ENCODE data around the gene TOMM20. TPM values are rescaled to one million over a fixed set of nuclear protein-coding genes. Genes with fewer than 3 reads are reported as not detected.
A peak's percentile ranks its signal among the peaks of the same experiment; 100 is the strongest.
"Not testable (repeated sequence)": the region's sequence is repeated elsewhere in the genome, so short reads cannot be mapped to it uniquely, and the experiment has no call there.

Gene TOMM20
- total RNA-seq, 1 donor from 2014 or later, result 97.5 TPM

DNA sequence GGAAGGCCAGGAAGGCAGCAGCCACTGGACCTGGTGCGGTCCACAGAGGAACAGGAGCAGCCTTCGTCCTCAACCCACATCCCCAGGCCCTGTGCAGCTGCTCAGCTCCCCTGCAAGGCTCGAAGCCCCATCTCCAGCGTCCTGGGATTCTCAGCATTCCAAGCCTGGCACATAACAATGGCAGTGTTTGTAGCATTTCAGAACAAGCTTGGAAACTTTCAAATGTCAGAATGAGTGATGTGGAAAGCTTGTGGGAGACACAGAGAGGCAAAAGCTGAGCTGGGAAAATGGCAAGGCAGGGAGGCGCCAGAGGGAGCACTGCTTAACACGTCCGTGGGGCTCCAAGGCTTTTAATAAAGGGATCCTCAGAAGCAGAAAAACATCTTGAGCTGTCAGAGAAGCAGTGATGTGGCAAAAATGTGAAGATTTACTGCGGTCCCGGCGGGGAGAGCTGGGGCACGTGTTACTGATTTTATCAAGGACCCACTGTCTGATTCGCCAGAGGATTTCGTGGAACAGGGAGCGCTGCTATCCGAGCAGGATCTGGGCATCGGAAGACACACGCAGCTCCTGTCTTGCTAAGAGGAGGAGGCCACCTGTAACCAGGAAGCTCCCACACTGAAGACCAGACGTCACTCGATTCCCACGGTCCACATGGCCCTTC, 38.1 kb downstream of the TOMM20 start:
- intact Hi-C loops (cut with DNase I), result no loop called here
- ATAC-seq (no peak), DNase-seq (ENCODE audit: low spot score) (no peak)

DNA sequence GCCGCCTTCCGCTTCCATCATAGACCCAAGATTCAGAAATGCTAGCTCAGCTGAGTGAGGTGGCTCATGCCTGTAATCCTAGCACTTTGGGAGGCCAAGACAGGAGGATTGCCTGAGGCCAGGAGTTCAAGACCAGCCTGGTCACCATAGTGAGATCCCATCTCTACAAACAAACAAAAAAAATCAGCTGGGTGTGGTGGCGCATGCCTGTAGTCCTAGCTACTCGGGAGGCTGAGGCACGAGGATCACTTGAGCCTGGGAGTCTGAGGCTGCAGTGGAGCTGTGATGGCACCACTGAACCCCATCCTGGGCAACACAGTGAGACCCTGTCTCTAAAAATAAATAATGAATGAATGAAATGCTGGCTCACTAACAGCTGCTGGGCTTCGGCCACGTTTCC, 39.7 kb downstream of the TOMM20 start:
- intact Hi-C loops (cut with DNase I), result no loop called here
- DNase-seq (ENCODE audit: low spot score), result peak; percentile 23
- no peak for ATAC-seq

DNA sequence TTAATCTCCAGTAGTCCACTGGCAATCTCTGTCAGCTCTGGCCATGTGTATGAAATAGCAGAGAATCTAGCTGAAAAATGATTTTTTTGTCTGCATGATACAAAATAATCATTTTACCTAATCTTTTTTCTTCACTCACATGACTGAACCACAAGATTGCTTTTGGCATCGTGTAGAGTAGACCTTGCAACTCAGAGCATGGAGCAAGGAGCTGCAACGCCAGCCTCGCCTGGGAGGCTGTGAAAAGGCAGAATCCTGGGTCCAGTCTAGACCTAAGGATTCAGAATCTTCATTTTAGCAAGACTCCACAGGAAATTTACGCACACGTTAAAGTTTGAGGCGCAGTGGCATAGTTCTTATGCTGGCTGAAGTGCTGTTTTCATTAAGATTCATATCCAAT, 40.2 kb downstream of the TOMM20 start:
- intact Hi-C loops (cut with DNase I), result no loop called here
- DNase-seq (ENCODE audit: low spot score) (peak; percentile 52), ATAC-seq (no peak)

DNA sequence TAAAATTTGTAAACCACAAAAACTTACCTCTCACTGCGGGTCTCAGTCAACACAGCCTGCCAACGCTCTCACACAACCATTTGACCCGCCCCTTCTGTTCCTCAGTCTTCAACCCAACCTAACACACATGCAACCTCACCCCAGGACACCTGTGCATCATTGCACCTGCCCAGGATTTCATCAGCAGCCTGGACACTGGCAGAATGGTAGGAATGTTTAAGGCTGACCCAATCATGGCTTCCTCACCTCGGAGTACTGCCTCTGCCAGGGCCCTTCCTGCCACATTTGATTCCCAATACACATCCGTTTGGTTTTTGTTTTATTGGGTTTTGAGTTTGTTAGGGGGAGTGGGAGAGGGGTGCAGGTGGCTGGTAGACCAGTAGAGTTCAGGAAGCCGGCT, 40.7 kb downstream of the TOMM20 start:
- no peak for ATAC-seq
- intact Hi-C loops (cut with DNase I), result no loop called here
- DNase-seq (ENCODE audit: low spot score), result peak; percentile 33

DNA sequence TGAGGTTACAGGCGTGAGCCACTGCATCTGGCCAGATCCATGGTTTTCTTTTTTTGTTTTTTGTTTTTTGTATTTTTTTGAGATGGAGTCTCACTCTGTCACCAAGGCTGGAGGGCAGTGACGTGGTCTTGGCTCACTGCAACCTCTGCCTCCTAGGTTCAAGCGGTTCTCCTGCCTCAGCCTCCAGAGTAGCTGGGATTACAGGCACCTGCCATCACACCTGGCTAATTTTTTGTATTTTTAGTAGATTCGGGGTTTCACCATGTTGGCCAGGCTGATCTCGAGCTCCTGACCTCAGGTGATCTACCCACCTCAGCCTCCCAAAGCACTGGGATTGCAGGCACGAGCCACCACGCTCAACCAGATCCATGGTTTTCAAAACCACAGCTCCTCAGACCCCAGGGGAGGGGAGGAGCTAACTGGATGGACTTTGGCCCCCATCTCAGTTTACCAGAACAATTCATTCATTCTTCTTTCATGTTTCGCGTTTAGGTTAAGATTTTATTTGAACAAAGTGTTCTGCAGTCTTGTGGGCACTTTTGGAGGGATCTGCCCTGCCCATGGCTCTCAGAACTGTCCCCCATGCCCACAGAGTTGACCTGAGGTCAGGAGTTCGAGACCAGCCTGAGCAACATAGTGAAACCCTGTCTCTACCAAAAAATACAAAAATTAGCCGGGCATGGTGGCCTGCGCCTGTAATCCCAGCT, 43.1 kb downstream of the TOMM20 start:
- DNase-seq (ENCODE audit: low spot score); ATAC-seq; intact Hi-C loops (cut with DNase I): not testable (repeated sequence)

DNA sequence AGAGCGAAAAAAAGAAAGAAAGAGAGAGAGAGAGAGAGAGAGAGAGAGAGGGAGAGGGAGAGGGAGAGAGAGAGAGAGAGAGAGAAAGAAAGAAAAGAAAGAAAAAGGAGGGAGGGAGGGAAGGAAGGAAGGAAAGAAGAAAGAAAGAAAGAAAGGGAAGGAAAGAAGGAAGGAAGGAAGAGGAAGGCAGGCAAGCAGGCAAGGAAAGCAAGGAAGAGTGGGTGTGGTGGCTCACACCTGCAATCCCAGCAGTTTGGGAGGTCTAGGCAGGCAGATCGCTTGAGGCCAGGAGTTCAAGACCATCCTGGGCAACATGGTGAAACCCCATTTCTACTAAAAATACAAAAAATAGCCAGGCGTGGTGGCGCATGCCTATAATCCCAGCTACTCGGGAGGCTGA, 47.8 kb downstream of the TOMM20 start:
- not testable (repeated sequence) for DNase-seq (ENCODE audit: low spot score); ATAC-seq
- intact Hi-C loops (cut with DNase I), result loop anchor here (5.0 kb wide), 2 partner anchors 473 to 583 kb away; no protein-coding TSS in a partner anchor

DNA sequence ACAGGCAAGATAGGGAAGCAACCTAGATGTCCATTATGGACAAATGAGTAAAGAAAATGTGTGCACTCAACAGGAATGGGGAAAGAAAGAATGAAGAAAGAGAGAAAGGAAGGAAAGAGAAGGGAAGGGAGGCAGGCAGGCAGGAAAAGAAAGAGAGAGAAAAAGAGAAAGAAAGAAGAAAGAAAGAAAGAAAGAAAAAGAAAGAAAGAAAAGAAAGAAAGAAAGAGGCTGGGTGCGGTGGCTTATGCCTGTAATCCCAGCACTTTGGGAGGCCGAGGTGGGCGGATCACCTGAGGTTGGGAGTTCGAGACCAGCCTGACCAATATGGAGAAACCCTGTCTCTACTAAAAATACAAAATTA, 48.4 kb downstream of the TOMM20 start:
- not testable (repeated sequence) for ATAC-seq; DNase-seq (ENCODE audit: low spot score)
- intact Hi-C loops (cut with DNase I), result loop anchor here (5.0 kb wide), 2 partner anchors 473 to 583 kb away; no protein-coding TSS in a partner anchor

DNA sequence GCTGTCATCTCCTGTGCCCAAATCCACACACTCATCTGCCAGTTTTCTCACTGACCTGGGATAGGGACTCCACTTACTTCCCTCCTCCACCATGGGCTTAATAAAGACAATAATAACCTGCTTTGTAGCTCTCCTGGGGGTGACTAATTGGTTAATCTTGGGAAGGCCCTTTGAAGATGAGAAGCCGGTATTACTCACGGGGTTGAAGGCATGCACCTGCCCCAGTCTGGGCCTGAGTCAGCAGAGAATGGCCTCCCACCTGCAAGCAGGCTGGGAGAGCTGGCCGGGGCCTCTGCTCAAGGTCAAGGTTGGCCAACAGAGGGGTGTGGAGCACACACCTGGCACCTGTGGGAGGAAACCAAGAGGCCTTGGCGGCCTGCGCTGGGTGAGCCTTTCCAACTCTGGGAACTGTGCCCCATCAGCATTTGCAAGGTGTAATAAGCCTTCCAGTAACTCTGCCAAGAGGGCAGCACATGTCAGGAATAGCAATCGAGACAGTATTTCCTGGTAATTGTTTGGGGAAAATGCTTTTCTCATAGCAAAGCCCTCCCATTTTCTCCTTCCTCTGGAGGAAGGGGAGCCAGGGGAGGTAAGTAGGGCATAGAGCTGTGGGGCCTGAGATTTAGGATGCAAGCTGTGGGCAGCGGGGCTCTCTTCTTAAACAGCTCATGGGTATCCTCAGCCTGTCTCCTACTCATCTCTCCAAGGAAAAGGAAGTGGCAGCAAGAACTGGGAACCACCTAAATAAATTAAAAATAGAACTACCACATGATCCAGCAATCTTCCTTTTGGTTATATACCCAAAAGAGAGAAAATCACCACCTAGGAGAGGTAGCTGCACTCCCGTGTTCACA, 49.0 kb downstream of the TOMM20 start:
- intact Hi-C loops (cut with DNase I), result loop anchor here (5.0 kb wide), 2 partner anchors 472 to 582 kb away; no protein-coding TSS in a partner anchor
- DNase-seq (ENCODE audit: low spot score) (no peak), ATAC-seq (no peak)

DNA sequence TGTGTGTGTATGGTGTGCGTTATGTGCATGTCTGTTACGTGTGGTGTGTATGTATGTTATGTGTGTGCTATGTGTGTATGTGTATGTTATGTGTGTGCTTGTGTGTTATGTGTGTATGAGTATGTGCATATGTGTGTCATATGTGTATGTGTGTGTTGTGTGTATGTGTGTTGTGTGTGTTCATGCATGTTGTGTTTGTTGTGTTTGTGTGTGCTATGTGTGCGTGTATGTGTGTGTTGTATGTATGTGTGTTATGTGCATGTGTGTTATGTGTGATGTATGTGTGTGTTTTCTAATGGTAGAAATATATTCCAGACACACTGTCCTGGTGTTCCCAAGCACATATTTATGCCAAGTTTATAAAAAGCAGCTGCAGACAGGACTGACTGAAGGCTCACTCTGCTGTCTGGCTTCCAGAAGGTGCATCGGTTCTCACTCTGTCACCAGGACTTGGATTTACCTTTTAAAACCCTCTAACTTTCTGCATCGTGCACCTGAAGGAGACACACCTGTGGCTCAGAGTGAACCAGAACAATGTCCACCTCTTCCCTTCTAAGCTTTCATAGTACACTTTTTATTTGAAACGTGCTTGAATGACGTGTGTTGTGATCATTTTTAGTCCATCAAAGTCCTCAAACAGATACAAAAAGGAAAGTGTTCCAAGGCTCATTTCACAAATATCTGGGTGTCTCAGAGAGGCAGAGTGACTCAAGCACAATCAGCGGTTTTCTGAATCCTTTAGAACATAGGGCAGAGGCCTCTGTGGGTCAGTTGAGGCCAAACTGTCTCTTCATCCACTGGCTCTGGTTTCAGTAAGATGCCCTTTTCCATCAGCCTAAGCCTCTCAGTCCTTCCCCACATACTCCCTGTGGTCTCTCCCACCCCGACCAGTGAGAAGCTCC, 49.9 kb downstream of the TOMM20 start:
- intact Hi-C loops (cut with DNase I), result no loop called here
- DNase-seq (ENCODE audit: low spot score), result no peak
- ATAC-seq, result no peak

DNA sequence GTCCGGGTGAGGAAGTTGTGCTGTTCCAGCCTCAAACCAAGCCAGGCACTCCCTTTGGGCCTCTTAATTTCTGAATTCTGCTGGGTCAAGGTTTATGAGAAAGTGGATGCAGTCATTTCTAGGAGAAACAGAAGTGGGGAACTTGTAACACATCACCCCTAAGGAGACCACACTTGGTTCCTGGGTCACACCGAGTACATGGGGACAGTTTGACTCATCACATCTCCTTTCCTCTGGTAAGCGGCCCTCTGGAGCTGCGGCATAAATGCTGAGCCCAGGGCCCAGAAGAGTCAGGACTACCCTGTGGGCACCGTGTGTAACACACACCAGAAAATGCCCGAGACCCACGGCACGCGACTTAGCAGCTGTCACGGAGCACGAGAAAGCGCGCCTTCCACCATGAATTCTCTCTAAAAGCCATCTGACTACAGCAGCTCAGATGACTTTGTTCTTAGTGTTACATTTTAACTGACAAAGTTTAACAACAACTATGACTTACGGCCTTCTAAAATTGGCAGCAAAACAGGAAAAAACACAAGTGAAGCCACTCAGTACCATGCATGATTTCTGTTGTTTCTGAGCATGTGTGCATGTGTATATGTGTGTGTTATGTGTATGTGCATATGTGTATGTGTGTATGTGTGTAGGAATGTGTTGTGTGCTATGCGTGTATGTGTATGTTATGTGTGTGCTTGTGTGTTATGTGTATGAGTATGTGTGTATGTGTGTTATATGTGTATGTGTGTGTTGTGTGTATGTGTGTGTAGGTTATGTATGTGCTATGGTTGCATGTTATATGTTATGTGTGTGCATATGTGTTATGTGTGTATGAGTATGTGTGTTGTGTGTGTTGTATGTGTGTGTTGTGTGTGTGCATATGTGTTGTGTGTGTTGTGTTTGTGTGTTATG, 50.8 kb downstream of the TOMM20 start:
- DNase-seq (ENCODE audit: low spot score) (no peak), ATAC-seq (no peak)
- intact Hi-C loops (cut with DNase I), result no loop called here

DNA sequence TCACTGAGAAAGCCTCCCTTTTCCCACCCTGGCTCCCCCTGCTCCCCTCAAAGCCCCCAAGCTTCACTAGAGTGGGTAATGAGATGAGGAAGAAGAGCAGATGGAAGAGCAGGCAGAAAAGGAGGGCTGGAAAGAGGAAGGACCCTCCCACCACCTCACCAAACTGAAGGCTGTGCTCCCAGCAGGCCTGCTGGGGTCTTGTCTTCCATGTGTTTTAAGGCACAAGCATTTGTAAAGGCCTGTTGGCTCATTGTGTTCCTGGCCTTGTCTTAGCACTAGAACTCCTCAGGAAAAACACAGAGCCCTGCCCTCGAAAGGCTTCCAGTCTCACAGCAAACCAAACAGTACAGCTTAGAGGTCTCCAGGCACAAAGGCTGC, 51.5 kb downstream of the TOMM20 start:
- ATAC-seq (no peak), DNase-seq (ENCODE audit: low spot score) (no peak)
- intact Hi-C loops (cut with DNase I), result no loop called here

DNA sequence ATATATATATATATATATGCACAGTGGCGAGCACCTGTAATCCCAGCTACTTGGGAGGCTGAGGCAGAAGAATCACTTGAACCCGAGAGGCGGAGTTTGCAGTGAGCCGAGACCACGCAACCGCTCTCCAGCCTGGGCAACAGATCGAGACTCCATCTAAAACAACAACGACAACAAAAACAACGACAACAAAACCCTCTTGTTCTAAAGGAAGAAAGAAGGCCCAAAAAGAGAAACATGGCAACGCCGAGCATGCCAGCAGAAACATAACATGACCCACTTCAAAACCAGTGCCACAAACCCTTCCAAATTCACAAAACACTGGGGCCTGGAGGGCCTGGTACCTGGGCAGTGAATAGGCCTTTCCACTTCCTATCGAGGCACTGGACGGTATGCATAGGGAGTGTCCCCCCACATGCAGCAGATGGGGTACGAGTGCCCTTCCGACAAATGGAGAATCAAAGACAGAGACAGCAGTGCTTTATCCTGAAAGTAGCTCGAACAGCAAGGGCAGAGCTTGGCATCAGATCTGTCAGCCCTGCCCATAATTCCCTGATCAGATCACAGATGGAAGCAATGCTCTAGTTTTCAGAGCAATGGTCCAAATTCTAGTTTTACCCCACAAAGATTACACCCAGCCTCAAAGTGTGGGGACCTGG, 52.0 kb downstream of the TOMM20 start:
- intact Hi-C loops (cut with DNase I), result no loop called here
- ATAC-seq (no peak), DNase-seq (ENCODE audit: low spot score) (no peak)

DNA sequence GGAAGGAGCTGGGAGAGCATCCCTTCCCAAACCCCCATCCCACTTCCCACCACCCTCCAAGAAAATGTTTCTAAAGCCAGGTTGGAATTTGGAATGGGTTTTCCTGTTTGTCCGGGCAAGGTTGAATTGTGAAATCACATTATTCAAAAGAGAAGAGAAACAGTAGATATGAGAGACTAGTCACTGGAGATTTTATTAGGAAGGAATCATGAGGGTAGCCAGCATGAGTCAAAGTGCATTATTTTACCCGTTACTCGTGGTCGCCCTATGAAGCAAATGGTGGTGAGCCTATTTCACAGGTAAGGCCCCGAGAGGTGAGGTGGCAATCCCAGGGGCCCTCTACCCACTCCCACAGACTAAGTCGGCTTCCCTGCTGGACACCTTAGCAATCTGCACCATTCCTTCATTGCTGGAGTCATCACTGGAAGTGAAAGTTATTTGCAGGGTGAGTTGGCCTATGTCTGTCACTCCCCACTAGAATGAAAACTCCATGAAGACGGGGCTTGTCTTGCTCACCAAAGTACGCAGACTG, 52.8 kb downstream of the TOMM20 start:
- peak; percentile 38 for ATAC-seq
- no peak for DNase-seq (ENCODE audit: low spot score)
- intact Hi-C loops (cut with DNase I), result no loop called here

DNA sequence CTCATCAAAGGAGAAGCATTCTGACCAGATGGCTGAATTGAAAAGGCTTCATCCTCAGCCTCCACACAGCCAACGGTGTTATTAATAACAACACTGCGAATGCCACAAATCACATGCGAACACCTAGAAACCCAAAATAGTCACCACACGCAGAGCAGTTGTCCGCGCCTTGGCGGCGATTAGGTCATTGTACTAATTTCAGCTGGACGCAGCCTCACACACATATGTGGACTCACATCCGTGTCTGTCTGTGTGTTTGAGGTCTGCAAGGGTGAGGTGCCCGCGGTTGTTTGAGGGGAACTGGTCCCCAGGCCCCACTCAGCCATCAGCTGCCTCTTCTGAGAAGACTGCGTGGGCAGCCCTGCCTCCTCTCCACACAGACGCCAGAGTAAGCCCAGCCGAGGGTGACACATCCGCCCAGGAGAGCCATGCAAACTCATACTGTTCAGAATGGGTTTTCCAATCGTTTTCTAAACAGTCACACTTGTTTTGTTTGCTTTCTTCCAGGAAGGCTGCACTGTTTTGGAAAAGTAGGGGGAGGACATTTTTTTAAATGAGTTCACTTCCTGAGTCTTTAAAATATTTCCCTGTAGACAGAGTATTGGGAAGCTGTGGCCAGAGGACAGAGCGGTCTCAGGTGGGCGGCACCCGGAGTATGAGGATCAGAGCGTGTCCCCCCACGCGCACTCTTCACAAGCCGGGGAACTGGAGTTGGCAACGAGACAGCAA, 53.4 kb downstream of the TOMM20 start:
- DNase-seq (ENCODE audit: low spot score), result peak; percentile 78
- ATAC-seq, result peak; percentile 69
- intact Hi-C loops (cut with DNase I), result no loop called here

DNA sequence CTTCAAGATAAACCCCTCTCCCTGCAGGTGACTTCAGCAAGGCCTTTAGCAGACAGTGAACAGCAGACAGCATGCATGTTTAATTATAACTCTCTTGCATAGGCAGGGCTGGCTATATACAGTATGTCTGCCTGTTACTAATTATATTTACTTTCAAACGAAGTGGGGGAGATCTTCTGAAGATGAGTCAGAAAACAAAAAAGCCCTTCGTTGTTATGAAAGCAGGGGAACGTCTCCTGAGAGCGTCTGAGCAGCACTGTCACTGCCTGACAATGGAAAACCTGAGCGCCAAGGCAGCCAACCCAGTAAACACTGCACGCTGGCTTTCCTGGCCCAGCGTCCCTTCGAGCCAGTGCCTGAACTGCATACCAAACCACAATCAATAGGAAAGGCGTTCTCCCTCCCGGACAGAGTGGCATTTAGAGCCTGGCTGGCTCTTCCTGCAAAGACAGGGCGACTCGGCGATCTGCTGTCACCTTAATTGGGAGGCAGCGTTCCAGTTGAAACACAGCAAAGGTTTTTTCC, 54.1 kb downstream of the TOMM20 start:
- ATAC-seq (peak; percentile 26), DNase-seq (ENCODE audit: low spot score) (no peak)
- intact Hi-C loops (cut with DNase I), result no loop called here

DNA sequence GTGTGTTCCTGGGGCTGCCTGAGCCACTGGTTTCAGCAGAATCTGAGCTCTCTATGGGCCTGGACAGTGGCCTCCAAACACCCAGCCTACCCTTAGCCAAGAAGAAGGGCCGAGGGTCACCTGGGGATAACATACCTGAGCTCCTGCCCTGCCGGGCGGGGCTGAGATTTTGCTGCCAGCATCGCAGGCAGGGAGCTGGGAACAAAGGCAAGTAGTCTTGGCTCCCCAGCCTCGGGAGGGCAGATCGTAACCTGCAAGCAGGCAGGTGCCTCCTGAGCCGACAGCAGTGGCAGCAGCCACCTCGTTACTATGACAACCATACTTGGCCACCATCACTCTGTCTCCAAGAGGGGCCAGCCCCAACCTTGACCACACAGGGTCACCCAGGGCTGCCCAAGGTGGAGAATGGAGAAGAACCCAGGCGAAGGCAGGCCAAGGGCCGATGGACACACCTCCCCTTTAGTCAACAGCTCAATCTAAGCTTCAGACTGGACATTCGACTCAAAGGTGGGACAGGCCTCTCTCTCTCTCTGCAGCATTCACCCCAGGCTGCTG, 54.6 kb downstream of the TOMM20 start:
- no peak for ATAC-seq
- intact Hi-C loops (cut with DNase I), result no loop called here
- DNase-seq (ENCODE audit: low spot score), result no peak
